SK-N-MC (cell line): ENCODE results near the gene CUX1.

Experiments used
- EZH2 ChIP-seq: fragments of 200-600 bp; sonication (generic); IDR thresholded peaks from one replicate; pipeline ENCODE4 v1.6.1; 2017; ENCODE audit warnings: antibody characterized with exemption
- POLR2AphosphoS5 ChIP-seq: IDR thresholded peaks from 2 replicates; pipeline ENCODE4 v1.6.1; 2012; ENCODE audit warnings: mild to moderate bottlenecking, low read depth, low read length, borderline replicate concordance

GRCh38 chr7:101995121-101995520 is 177.7 kb downstream of the CUX1 start:
- TF ChIP-seq POLR2AphosphoS5 (no peak), EZH2 (no peak)
